GM10847 (cell line): Measurements from ENCODE around the gene UBE2QL1.

Source experiments
- POLR2A ChIP-seq: IDR thresholded peaks from 2 replicates; pipeline ENCODE4 v1.6.1; 2011; ENCODE audit not compliant: insufficient read length; ENCODE audit errors: extremely low read depth

Gene UBE2QL1

DNA sequence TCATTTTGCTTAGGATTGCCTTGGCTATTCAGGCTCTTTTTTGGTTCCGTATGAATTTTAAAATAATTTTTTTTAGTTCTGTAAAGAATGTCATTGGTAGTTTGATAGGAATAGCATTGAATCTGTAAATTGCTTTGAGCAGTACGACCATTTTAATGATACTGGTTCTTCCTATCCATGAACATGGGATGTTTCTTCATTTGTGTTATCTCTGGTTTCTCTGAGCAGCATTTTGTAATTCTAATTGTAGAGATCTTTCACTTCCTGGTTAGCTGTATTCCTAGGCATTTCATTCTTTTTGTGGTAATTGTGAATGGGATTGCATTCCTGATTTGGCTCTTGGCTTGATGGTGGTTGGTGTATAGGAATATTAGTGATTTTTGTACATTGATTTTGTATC, 6.3 kb upstream of the UBE2QL1 start:
- TF ChIP-seq POLR2A: no peak

GRCh38 chr5:6443326-6443725, 5.3 kb upstream of the UBE2QL1 start:
- TF ChIP-seq POLR2A: no peak

GRCh38 chr5:6446042-6446441, 2.6 kb upstream of the UBE2QL1 start:
- no peak for TF ChIP-seq POLR2A

DNA sequence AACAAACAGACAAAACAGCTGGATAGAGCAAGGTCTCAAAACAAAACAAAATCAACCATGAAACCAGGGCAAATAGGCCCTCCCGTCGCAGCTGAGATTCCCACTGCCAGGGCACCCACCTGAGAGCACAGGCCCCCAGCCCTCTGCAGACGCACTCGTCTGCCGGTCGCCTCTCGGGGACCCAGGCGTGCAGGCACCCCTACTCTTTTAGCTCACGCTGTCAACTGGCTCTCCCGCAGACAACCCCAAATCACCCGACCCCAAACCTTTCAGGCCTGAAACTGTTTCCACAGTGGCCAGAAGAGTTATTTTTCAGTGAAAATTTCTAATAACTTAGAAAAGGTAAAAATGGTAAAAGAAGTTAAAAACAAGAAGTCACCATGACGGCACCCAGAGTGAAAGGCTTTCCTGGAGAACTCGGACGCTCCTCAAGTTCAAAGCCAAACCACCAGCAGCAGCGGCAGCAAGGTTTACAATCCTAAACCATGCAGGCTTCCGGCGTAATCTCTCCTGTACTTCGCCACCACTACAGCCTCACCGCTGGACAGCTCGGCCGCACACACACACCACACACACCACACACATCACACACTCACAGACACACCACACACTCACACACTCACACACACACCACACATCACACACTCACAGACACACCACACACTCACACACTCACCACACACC, 1.9 kb upstream of the UBE2QL1 start:
- TF ChIP-seq POLR2A: no peak

- no peak for TF ChIP-seq POLR2A
Observed at GRCh38 chr5:6447384-6448140, 1.1 kb upstream of the UBE2QL1 start.

GRCh38 chr5:6448141-6448491, 543 bp upstream of the UBE2QL1 start:
- no peak for TF ChIP-seq POLR2A

GRCh38 chr5:6449465-6450158, 953 bp downstream of the UBE2QL1 start:
- no peak for TF ChIP-seq POLR2A

DNA sequence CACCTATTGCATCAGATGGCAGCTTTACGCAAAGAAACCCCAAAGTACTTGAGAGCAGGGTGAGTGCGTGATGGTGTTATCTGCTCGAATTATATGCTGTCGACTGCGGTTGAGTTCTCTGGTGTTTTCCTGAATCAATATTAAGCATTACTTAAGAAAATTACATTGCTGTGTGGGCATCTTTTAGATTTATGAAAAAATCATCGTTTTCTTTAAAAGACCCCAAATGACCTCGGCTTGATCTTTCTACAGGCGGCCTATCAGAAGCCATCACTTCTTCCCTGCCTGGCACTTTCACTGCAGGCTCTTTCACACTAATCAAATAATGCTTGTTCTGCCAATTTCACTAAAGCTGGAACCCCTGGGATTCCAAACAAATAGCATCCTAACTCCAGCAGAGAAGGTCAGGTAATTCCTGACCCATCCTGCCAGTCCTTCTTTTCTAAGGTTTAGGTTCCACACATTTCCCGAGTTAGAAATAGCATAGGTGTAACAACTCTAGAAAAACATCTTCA, 1.7 kb downstream of the UBE2QL1 start:
- no peak for TF ChIP-seq POLR2A

GRCh38 chr5:6452622-6453504, 4.2 kb downstream of the UBE2QL1 start:
- no peak for TF ChIP-seq POLR2A

GRCh38 chr5:6453937-6454560, 5.4 kb downstream of the UBE2QL1 start:
- TF ChIP-seq POLR2A: no peak

GRCh38 chr5:6454628-6455053, 6.0 kb downstream of the UBE2QL1 start:
- TF ChIP-seq POLR2A: no peak

- TF ChIP-seq POLR2A: no peak
Observed at GRCh38 chr5:6455571-6456200, 7.0 kb downstream of the UBE2QL1 start.

DNA sequence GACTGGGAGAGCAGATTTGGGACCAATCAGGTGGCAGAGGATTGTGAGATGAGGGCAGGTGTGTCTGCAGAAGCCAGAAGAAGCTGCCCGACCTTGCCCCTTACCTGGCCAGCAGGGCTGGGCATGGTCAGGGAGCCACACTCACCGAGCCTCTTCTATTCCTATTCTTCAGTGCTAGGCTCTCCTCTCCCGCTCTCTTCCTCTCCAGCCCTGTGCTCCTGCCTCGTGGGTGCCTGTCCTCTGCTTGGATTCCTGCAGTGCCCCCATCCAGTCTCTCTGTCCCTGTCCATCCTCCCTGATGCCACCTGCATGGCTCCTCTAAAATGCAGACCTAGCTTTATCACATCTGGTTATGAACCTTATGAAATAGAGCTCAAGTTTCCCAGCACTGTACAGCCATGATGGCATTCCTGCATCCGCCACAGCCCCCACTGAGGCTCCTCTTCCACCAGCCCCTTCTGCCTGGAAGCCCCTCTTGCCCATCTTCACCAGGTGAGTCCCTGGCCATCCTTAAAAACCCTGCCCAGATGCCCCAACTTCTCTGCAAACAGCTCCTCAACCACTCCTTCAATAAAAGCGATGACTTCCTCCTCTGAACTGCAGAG, 8.2 kb downstream of the UBE2QL1 start:
- no peak for TF ChIP-seq POLR2A

DNA sequence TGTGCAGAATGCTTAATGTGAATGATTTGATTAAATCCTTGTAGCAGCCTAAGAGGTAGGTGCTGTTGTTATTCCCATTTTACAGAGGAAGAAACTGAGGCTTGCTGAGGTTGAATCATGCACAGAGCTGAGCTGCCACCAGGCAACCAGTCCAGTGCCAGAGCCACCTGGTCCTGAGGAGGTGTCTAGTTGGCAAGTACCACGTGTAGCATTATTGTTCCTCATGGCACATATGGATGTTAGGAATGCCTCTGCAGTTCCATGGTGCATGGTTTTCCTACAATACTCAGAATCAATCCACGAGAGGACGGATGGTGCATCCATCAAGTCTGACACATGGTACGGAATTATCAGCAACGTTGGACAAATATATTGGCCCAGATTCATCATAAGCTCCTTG, 8.9 kb downstream of the UBE2QL1 start:
- no peak for TF ChIP-seq POLR2A
